Measurements from ENCODE around the gene SLC39A6. TPM values are rescaled to one million over a fixed set of nuclear protein-coding genes. Genes with fewer than 3 reads are reported as not detected.
"Not testable (repeated sequence)": the region's sequence is repeated elsewhere in the genome, so short reads cannot be mapped to it uniquely, and the experiment has no call there.

The SLC39A6 gene
- total and polyA plus RNA-seq, 11 donors: 2.4 to 28.8 (median 15.2) TPM

GRCh38 chr18:36124841-36125240 is 4.3 kb downstream of the SLC39A6 start:
- no peak for ATAC-seq
- WGBS, 4 donors: 95 to 98% (median 95%) methylated on average over 4 of the region's 4 CpGs
- intact Hi-C loops (cut with DNase I): loop anchor here in 3 of 10 donors (5.0 to 10.0 kb wide), 3 partner anchors 58 to 108 kb away; partner anchors contain the start of gene RPRD1A (in 2 of the 3)

GRCh38 chr18:36120297-36120696 is 8.8 kb downstream of the SLC39A6 start:
- H3K9me3 ChIP-seq: no peaks in the 10 kb centered on the region
- DNase-seq (no peak), ATAC-seq (no peak)
- H3K27ac ChIP-seq: no peak overlapping the region
- intact Hi-C loops (cut with DNase I): loop anchor here in 1 of 10 donors (10.0 kb wide), 1 partner anchor 95 kb away; no protein-coding TSS in a partner anchor
- H3K4me3 ChIP-seq: no peak overlapping the region
- no peak for TF ChIP-seq POLR2A (IDR thresholded peaks at IDR 0.05)
- no peak for TF ChIP-seq CTCF (IDR thresholded peaks at IDR 0.05)
- H3K36me3 ChIP-seq: peaks cover 0 to 91% (median 70%) of the 10 kb centered on the region in 9 donors
- 91 to 98% (median 96%) methylated on average over 3 of the region's 3 CpGs for WGBS, 4 donors
- no peaks in the 10 kb centered on the region for H3K4me1 ChIP-seq
- H3K27me3 ChIP-seq: no peaks in the 10 kb centered on the region

More at GRCh38 chr18:36124841-36125240, 4.3 kb downstream of the SLC39A6 start:
- Histone ChIP-seq H3K4me3 (no peak overlapping the region), H3K4me1 (peaks cover 0 to 12% (median 9%) of the 10 kb centered on the region in 12 donors), H3K36me3 (peaks cover 0 to 61% (median 54%) of the 10 kb centered on the region in 9 donors), H3K27me3 (no peaks in the 10 kb centered on the region), H3K9me3 (no peaks in the 10 kb centered on the region), H3K27ac (no peak overlapping the region)
- no peak for DNase-seq
- TF ChIP-seq POLR2A (IDR thresholded peaks at IDR 0.05): no peak

- H3K4me3 ChIP-seq, H3K27ac ChIP-seq, H3K27me3 ChIP-seq, H3K4me1 ChIP-seq, ATAC-seq, H3K9me3 ChIP-seq, DNase-seq: not testable (repeated sequence)
- H3K36me3 ChIP-seq: peaks cover 0 to 90% (median 67%) of the 10 kb centered on the region in 9 donors
- WGBS, 4 donors: 86 to 95% (median 92%) methylated on average over 11 of the region's 11 CpGs
- intact Hi-C loops (cut with DNase I): loop anchor here in 1 of 10 donors (10.0 kb wide), 1 partner anchor 92 kb away; no protein-coding TSS in a partner anchor
Measured at GRCh38 chr18:36116771-36117170, 12.4 kb downstream of the SLC39A6 start.

GRCh38 chr18:36114738-36115137 is 14.4 kb downstream of the SLC39A6 start:
- Histone ChIP-seq H3K4me1 (no peaks in the 10 kb centered on the region), H3K27ac (no peak overlapping the region), H3K4me3 (no peak overlapping the region), H3K9me3 (no peaks in the 10 kb centered on the region), H3K36me3 (peaks cover 0 to 93% (median 65%) of the 10 kb centered on the region in 9 donors), H3K27me3 (no peaks in the 10 kb centered on the region)
- intact Hi-C loops (cut with DNase I): loop anchor here in 1 of 10 donors (10.0 kb wide), 1 partner anchor 90 kb away; no protein-coding TSS in a partner anchor
- 88 to 95% (median 94%) methylated on average over 1 of the region's 1 CpG for WGBS, 4 donors
- TF ChIP-seq POLR2A (IDR thresholded peaks at IDR 0.05): no peak
- no peak for TF ChIP-seq CTCF (IDR thresholded peaks at IDR 0.05)
- DNase-seq (no peak), ATAC-seq (no peak)

- Histone ChIP-seq H3K36me3 (peaks cover 0 to 93% (median 68%) of the 10 kb centered on the region in 9 donors), H3K9me3 (no peaks in the 10 kb centered on the region), H3K4me1 (no peaks in the 10 kb centered on the region), H3K27ac (no peak overlapping the region), H3K4me3 (no peak overlapping the region), H3K27me3 (no peaks in the 10 kb centered on the region)
- DNase-seq (no peak), ATAC-seq (no peak)
- TF ChIP-seq CTCF (IDR thresholded peaks at IDR 0.05) (no peak), POLR2A (IDR thresholded peaks at IDR 0.05) (no peak)
- 86 to 92% (median 89%) methylated on average over 4 of the region's 4 CpGs for WGBS, 4 donors
- intact Hi-C loops (cut with DNase I): loop anchor here in 1 of 10 donors (10.0 kb wide), 1 partner anchor 89 kb away; no protein-coding TSS in a partner anchor
Measured at GRCh38 chr18:36114251-36114650, 14.9 kb downstream of the SLC39A6 start.

All from heart left ventricle (tissue), 16 donors.